GM19455 (cell line): ENCODE results near the gene LRRFIP1.
"Not testable (repeated sequence)": the region's sequence is repeated elsewhere in the genome, so short reads cannot be mapped to it uniquely, and the experiment has no call there.

Source experiments
- ATAC-seq: cut with Tn5 transposase; IDR thresholded peaks from one replicate; pipeline ENCODE4 v1.9.1; 2021; ENCODE audit not compliant: unreplicated experiment

LRRFIP1 gene

GRCh38 chr2:237661270-237661669 lies 33.9 kb downstream of the LRRFIP1 start:
- no peak for ATAC-seq

- ATAC-seq, result no peak
These were observed 34.5 kb downstream of the LRRFIP1 start for GRCh38 chr2:237661799-237662328.

- no peak for ATAC-seq
These were observed 35.3 kb downstream of the LRRFIP1 start for GRCh38 chr2:237662671-237663093.

GRCh38 chr2:237663517-237664110 lies 36.2 kb downstream of the LRRFIP1 start:
- no peak for ATAC-seq

- ATAC-seq, result no peak
These were observed 36.8 kb downstream of the LRRFIP1 start for GRCh38 chr2:237664151-237664550.

GRCh38 chr2:237665713-237666143 lies 38.3 kb downstream of the LRRFIP1 start:
- ATAC-seq, result no peak

- ATAC-seq, result no peak
These were observed 39.2 kb downstream of the LRRFIP1 start for GRCh38 chr2:237666606-237667005.

GRCh38 chr2:237667050-237667576 lies 39.7 kb downstream of the LRRFIP1 start:
- not testable (repeated sequence) for ATAC-seq

GRCh38 chr2:237667893-237668292 lies 40.5 kb downstream of the LRRFIP1 start:
- ATAC-seq, result no peak

- no peak for ATAC-seq
These were observed 41.1 kb downstream of the LRRFIP1 start for GRCh38 chr2:237668440-237668839.

GRCh38 chr2:237669283-237669627 lies 41.9 kb downstream of the LRRFIP1 start:
- no peak for ATAC-seq

- ATAC-seq, result peak; percentile 51
These were observed 42.4 kb downstream of the LRRFIP1 start for GRCh38 chr2:237669628-237670392.

GRCh38 chr2:237670641-237671040 lies 43.3 kb downstream of the LRRFIP1 start:
- no peak for ATAC-seq

- no peak for ATAC-seq
These were observed 44.2 kb downstream of the LRRFIP1 start for GRCh38 chr2:237671466-237672138.

- ATAC-seq, result no peak
These were observed 45.3 kb downstream of the LRRFIP1 start for GRCh38 chr2:237672731-237673129.

- peak; percentile 36 for ATAC-seq
These were observed 46.0 kb downstream of the LRRFIP1 start for GRCh38 chr2:237673130-237674001.

- ATAC-seq, result peak; percentile 76
These were observed 47.4 kb downstream of the LRRFIP1 start for GRCh38 chr2:237674731-237675276.

GRCh38 chr2:237675316-237675715 lies 47.9 kb downstream of the LRRFIP1 start:
- ATAC-seq, result no peak

GRCh38 chr2:237680702-237681478 lies 53.5 kb downstream of the LRRFIP1 start:
- ATAC-seq, result no peak

- ATAC-seq, result no peak
These were observed 54.8 kb downstream of the LRRFIP1 start for GRCh38 chr2:237682151-237682550.
